Neural progenitor cell (in vitro differentiated cells): Measurements from ENCODE around the gene RELN. TPM values are rescaled to one million over a fixed set of nuclear protein-coding genes. Genes with fewer than 3 reads are reported as not detected.

Experiments
- DNase-seq: peaks from one replicate; pipeline ENCODE4 v3.0.0-alpha.2; 2016; ENCODE audit warnings: low spot score
- H2AFZ ChIP-seq: fragments of 200-600 bp; sonication (generic); replicated peaks from 2 replicates; pipeline ENCODE4 v1.6.1; 2016; ENCODE audit warnings: antibody characterized with exemption
- H3F3A ChIP-seq: fragments of 200-600 bp; sonication (generic); 2 replicates; pipeline ENCODE4 v1.6.1; 2016; ENCODE audit warnings: antibody characterized with exemption, low read depth
- H3K27ac ChIP-seq: fragments of 200-600 bp; sonication (generic); 2 replicates; pipeline ENCODE4 v1.5.1; 2016; ENCODE audit warnings: mild to moderate bottlenecking
- H3K27me3 ChIP-seq: fragments of 200-600 bp; sonication (generic); 2 replicates; pipeline ENCODE4 v1.6.1; 2016; ENCODE audit warnings: mild to moderate bottlenecking, moderate library complexity
- H3K36me3 ChIP-seq: fragments of 200-600 bp; sonication (generic); 2 replicates; pipeline ENCODE4 v1.5.1; 2016
- H3K4me1 ChIP-seq: fragments of 200-600 bp; sonication (generic); 2 replicates; pipeline ENCODE4 v1.6.1; 2016; ENCODE audit warnings: mixed run types
- H3K4me2 ChIP-seq: fragments of 200-600 bp; sonication (generic); 2 replicates; pipeline ENCODE4 v1.6.1; 2016
- H3K4me3 ChIP-seq: fragments of 200-600 bp; sonication (generic); 2 replicates; pipeline ENCODE4 v1.5.1; 2016
- H3K79me2 ChIP-seq: fragments of 200-600 bp; sonication (generic); 2 replicates; pipeline ENCODE4 v1.6.1; 2016; ENCODE audit warnings: low read depth
- H3K9ac ChIP-seq: fragments of 200-600 bp; sonication (generic); 2 replicates; pipeline ENCODE4 v1.6.1; 2016
- H3K9me3 ChIP-seq: fragments of 200-600 bp; sonication (generic); 2 replicates; pipeline ENCODE4 v1.5.1; 2016; ENCODE audit warnings: low read depth
- H4K20me1 ChIP-seq: fragments of 200-600 bp; sonication (generic); 2 replicates; pipeline ENCODE4 v1.6.1; 2016; ENCODE audit warnings: low read depth
- H3K27ac Mint-ChIP-seq: 3 replicates; pipeline ENCODE4 v1.8.0; 2021; ENCODE audit warnings: mixed read lengths
- H3K27me3 Mint-ChIP-seq: 2 replicates; pipeline ENCODE4 v1.8.0; 2022; ENCODE audit warnings: low read depth, mild to moderate bottlenecking, inconsistent platforms, moderate library complexity, mixed read lengths; ENCODE audit not compliant: insufficient read depth
- H3K36me3 Mint-ChIP-seq: 3 replicates; pipeline ENCODE4 v1.8.0; 2021; ENCODE audit warnings: mixed read lengths
- H3K4me1 Mint-ChIP-seq: 3 replicates; pipeline ENCODE4 v1.8.0; 2021; ENCODE audit warnings: mixed read lengths
- H3K4me3 Mint-ChIP-seq: 3 replicates; pipeline ENCODE4 v1.8.0; 2021; ENCODE audit warnings: mild to moderate bottlenecking, moderate library complexity, mixed read lengths
- H3K9me3 Mint-ChIP-seq: 3 replicates; pipeline ENCODE4 v1.8.0; 2020; ENCODE audit warnings: mixed read lengths
- EZH2 ChIP-seq: fragments of 200-600 bp; sonication (generic); IDR thresholded peaks from 2 replicates; pipeline ENCODE4 v1.6.1; 2017; ENCODE audit warnings: antibody characterized with exemption, mild to moderate bottlenecking, moderate library complexity
- EZH2phosphoT487 ChIP-seq: fragments of 200-600 bp; sonication (generic); IDR thresholded peaks from 2 replicates; pipeline ENCODE4 v1.6.1; 2017; ENCODE audit warnings: antibody characterized with exemption
- total RNA-seq: library from RNA; depleted of rRNA; stranded (reverse); fragments of >200 nt; gene quantifications from 2 replicates; pipeline ENCODE4 v1.2.3, GENCODE V29; 2015; ENCODE audit warnings: low replicate concordance
- TF ChIP-seq, protein P1 (sequence below): fragments of 200-600 bp; sonication (generic); IDR thresholded peaks from 2 replicates; pipeline ENCODE4 v1.5.1; 2017; ENCODE audit warnings: antibody characterized with exemption, mild to moderate bottlenecking

The RELN gene
- total RNA-seq, 1 donor from 2014 or later = 0.02 TPM

DNA sequence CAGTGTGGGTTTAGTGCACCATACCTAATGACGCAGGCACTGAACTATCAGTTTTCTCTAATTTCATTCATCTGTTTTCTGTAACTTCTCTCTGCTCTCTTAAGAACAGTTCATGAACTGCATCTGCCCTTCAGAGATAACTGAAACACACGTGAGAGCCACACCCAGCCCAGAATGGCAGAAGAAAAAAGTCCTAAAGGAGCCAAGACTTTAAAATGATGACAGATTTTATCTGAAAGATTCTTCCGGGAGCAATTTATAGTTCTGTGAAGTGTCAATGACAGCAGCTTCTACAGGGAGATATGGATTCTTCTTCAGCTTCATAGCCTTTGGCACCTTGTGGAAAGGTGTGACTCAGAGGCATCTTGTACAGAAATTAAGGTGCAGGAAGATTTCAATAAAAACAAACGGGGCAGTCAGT lies 332.0 kb downstream of the RELN start:
- H3F3A ChIP-seq = no peaks in the 10 kb centered on the region
- no peak overlapping the region for H3K9ac ChIP-seq
- H3K79me2 ChIP-seq = no peaks in the 10 kb centered on the region
- H3K36me3 ChIP-seq = no peaks in the 10 kb centered on the region
- no peaks in the 10 kb centered on the region for H3K4me1 ChIP-seq
- DNase-seq = no peak
- Mint-ChIP-seq H3K27ac (no peak overlapping the region), H3K4me1 (peaks cover 3% of the 10 kb centered on the region), H3K4me3 (no peak overlapping the region), H3K36me3 (no peaks in the 10 kb centered on the region), H3K9me3 (no peaks in the 10 kb centered on the region), H3K27me3 (no peaks in the 10 kb centered on the region)
- no peaks in the 10 kb centered on the region for H3K9me3 ChIP-seq
- H3K27me3 ChIP-seq = no peaks in the 10 kb centered on the region
- no peak overlapping the region for H3K27ac ChIP-seq
- H3K4me2 ChIP-seq = no peak overlapping the region
- no peak for TF ChIP-seq EZH2phosphoT487
- TF ChIP-seq EZH2 = no peak
- TF ChIP-seq, protein P1, sequence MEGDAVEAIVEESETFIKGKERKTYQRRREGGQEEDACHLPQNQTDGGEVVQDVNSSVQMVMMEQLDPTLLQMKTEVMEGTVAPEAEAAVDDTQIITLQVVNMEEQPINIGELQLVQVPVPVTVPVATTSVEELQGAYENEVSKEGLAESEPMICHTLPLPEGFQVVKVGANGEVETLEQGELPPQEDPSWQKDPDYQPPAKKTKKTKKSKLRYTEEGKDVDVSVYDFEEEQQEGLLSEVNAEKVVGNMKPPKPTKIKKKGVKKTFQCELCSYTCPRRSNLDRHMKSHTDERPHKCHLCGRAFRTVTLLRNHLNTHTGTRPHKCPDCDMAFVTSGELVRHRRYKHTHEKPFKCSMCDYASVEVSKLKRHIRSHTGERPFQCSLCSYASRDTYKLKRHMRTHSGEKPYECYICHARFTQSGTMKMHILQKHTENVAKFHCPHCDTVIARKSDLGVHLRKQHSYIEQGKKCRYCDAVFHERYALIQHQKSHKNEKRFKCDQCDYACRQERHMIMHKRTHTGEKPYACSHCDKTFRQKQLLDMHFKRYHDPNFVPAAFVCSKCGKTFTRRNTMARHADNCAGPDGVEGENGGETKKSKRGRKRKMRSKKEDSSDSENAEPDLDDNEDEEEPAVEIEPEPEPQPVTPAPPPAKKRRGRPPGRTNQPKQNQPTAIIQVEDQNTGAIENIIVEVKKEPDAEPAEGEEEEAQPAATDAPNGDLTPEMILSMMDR = no peak
- no peaks in the 10 kb centered on the region for H4K20me1 ChIP-seq
- H2AFZ ChIP-seq = no peak overlapping the region
- H3K4me3 ChIP-seq = no peak overlapping the region

DNA sequence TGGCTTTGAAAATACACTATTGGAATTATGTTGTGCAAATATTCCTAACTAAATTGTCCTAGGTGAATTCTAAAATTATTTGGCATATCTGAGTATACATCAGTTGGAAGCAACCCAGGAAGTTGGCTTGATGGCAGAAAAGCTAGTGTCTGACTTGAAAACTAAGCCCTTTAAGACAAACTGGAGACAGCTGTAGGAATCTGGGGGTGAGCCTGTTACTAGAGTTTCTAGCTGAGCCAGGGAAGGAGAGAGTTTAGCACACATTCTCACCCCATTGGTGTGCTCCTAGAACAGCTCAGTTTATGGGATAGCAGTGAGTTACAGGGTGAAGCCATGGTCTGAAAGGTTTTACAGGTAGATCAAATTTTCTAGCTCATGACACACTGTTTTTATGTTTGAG lies 333.2 kb downstream of the RELN start:
- DNase-seq = no peak
- no peak overlapping the region for H3K27ac ChIP-seq
- TF ChIP-seq EZH2 = no peak
- TF ChIP-seq, protein P1 = no peak
- TF ChIP-seq EZH2phosphoT487 = no peak
- Mint-ChIP-seq H3K27ac (no peak overlapping the region), H3K4me1 (peaks cover 15% of the 10 kb centered on the region), H3K27me3 (peaks cover 2% of the 10 kb centered on the region), H3K4me3 (no peak overlapping the region), H3K36me3 (no peaks in the 10 kb centered on the region), H3K9me3 (no peaks in the 10 kb centered on the region)
- no peaks in the 10 kb centered on the region for H3K4me1 ChIP-seq
- H3F3A ChIP-seq = no peaks in the 10 kb centered on the region
- no peaks in the 10 kb centered on the region for H4K20me1 ChIP-seq
- H3K4me2 ChIP-seq = no peak overlapping the region
- no peaks in the 10 kb centered on the region for H3K9me3 ChIP-seq
- H3K79me2 ChIP-seq = no peaks in the 10 kb centered on the region
- no peaks in the 10 kb centered on the region for H3K36me3 ChIP-seq
- H3K4me3 ChIP-seq = no peak overlapping the region
- no peaks in the 10 kb centered on the region for H3K27me3 ChIP-seq
- H2AFZ ChIP-seq = no peak overlapping the region
- no peak overlapping the region for H3K9ac ChIP-seq

DNA sequence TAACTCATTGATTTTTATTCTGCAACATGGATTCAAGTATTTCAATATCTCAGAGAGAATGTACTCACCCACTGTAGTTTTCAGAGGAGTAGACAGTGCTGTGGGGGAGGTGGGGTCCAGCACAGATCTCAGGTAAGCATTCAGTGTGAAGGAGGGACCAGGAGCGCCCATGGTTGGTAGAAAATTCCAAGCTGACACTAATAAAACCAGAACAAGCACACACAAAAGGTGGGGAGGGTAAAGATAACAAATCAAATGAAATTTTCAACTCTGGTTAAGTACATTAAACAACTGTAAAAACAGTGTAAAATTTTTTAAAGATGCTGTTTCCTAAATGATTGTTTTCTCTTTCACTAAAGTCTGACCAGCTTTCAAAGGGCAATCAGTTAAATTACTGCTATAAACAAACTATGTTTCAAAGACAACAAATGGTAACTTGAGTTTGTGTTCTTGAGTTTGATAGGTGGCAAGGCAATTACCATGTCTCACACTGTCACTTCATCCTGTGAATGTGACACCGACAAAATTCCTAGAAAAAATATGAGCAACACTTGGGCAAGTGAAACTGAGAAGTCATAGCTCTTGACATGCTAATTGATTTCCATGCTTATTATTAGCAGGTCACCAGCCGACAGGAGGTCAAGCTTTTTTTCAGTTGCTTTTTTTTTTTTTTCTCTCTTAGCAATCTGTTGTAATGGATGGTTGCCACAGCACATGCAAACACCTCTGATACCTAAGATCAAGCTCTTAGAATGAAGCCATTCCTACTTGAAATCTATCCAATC lies 337.7 kb downstream of the RELN start:
- Histone ChIP-seq H3K27ac (no peak overlapping the region), H3K9ac (no peak overlapping the region), H3K4me1 (no peaks in the 10 kb centered on the region), H3K9me3 (no peaks in the 10 kb centered on the region), H3K4me3 (no peak overlapping the region), H3K4me2 (no peak overlapping the region), H3F3A (no peaks in the 10 kb centered on the region), H3K79me2 (no peaks in the 10 kb centered on the region), H3K27me3 (no peaks in the 10 kb centered on the region), H3K36me3 (no peaks in the 10 kb centered on the region), H4K20me1 (no peaks in the 10 kb centered on the region), H2AFZ (no peak overlapping the region)
- Mint-ChIP-seq H3K4me1 (peaks cover 13% of the 10 kb centered on the region), H3K27ac (no peak overlapping the region), H3K4me3 (peak overlapping the region; percentile 1), H3K36me3 (no peaks in the 10 kb centered on the region), H3K27me3 (peaks cover 4% of the 10 kb centered on the region), H3K9me3 (peaks cover 13% of the 10 kb centered on the region)
- TF ChIP-seq, protein P1 = no peak
- TF ChIP-seq EZH2phosphoT487 (no peak), EZH2 (no peak)
- no peak for DNase-seq
